Measurements from ENCODE around the gene LPP.

LPP gene

GRCh38 chr3:188272481-188273372 lies 118.8 kb downstream of the LPP start:
- Histone ChIP-seq H3K4me1 (ENCODE audit: control insufficient read depth, insufficient read depth, low read length, poor library complexity, severe bottlenecking) (peaks cover 68% of the 10 kb centered on the region), H3K4me3 (ENCODE audit: extremely low read depth, insufficient read depth, low read length, poor library complexity, severe bottlenecking) (no peak overlapping the region), H3K9me3 (ENCODE audit: control insufficient read depth, low read length) (no peaks in the 10 kb centered on the region), H3K36me3 (ENCODE audit: control insufficient read depth, insufficient read depth, low read length) (peaks cover 14% of the 10 kb centered on the region), H3K27ac (ENCODE audit: low read depth, low read length, severe bottlenecking) (peak overlapping the region; percentile 11)
- 84 to 97% methylated on average over 2 to 5 of the region's 12 CpGs for WGBS, 2 experiments (ENCODE audit: insufficient coverage in 2 of 2)

GRCh38 chr3:188274249-188274915 lies 120.4 kb downstream of the LPP start:
- H3K4me1 ChIP-seq (ENCODE audit: control insufficient read depth, insufficient read depth, low read length, poor library complexity, severe bottlenecking): peaks cover 68% of the 10 kb centered on the region
- H3K4me3 ChIP-seq (ENCODE audit: extremely low read depth, insufficient read depth, low read length, poor library complexity, severe bottlenecking): no peak overlapping the region
- 100% methylated on average over 1 of the region's 4 CpGs; no CpG with 5 or more reads in 1 of the 2 experiments for WGBS, 2 experiments (ENCODE audit: insufficient coverage in 2 of 2)
- no peaks in the 10 kb centered on the region for H3K9me3 ChIP-seq (ENCODE audit: control insufficient read depth, low read length)
- H3K36me3 ChIP-seq (ENCODE audit: control insufficient read depth, insufficient read depth, low read length): peaks cover 23% of the 10 kb centered on the region
- H3K27ac ChIP-seq (ENCODE audit: low read depth, low read length, severe bottlenecking): no peak overlapping the region

- Histone ChIP-seq H3K27ac (ENCODE audit: low read depth, low read length, severe bottlenecking) (no peak overlapping the region), H3K4me1 (ENCODE audit: control insufficient read depth, insufficient read depth, low read length, poor library complexity, severe bottlenecking) (peaks cover 68% of the 10 kb centered on the region), H3K36me3 (ENCODE audit: control insufficient read depth, insufficient read depth, low read length) (peaks cover 29% of the 10 kb centered on the region), H3K4me3 (ENCODE audit: extremely low read depth, insufficient read depth, low read length, poor library complexity, severe bottlenecking) (no peak overlapping the region), H3K9me3 (ENCODE audit: control insufficient read depth, low read length) (no peaks in the 10 kb centered on the region)
- WGBS, 2 experiments (ENCODE audit: insufficient coverage in 2 of 2): 100% methylated on average over 1 of the region's 3 CpGs
Measured at GRCh38 chr3:188276375-188276774, 122.4 kb downstream of the LPP start.

DNA sequence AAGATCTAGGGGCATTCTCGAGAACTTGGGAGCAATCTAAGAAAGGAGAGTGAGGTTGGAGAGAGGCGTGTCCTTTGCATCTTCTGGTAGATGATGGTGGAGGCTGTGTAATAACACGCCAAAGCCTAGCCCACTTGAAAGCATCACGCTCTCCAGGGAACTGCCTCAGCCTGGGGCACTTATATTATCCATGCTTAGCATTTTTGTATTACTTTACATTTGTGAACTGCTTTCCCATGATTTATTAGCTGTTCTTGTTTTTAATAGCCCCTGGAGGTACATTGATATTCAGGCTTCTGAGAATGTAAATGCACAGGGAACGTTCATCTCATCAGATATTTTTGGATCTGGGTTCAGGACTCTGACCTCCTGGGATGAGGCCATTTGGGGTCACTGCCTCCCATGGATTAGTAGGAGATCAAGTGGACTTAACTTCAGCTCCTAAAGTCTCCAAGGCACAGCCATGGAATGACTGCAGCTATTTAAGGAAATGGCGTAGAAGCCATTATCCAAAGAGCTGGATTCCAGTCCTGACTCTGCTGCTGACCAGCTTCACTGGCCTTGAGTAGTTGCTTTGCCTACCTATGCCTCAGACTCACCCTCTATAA lies 124.9 kb downstream of the LPP start:
- H3K27ac ChIP-seq (ENCODE audit: low read depth, low read length, severe bottlenecking): no peak overlapping the region
- peaks cover 56% of the 10 kb centered on the region for H3K4me1 ChIP-seq (ENCODE audit: control insufficient read depth, insufficient read depth, low read length, poor library complexity, severe bottlenecking)
- peaks cover 28% of the 10 kb centered on the region for H3K36me3 ChIP-seq (ENCODE audit: control insufficient read depth, insufficient read depth, low read length)
- H3K9me3 ChIP-seq (ENCODE audit: control insufficient read depth, low read length): no peaks in the 10 kb centered on the region
- 90 to 100% methylated on average over 3 to 4 of the region's 6 CpGs for WGBS, 2 experiments (ENCODE audit: insufficient coverage in 2 of 2)
- H3K4me3 ChIP-seq (ENCODE audit: extremely low read depth, insufficient read depth, low read length, poor library complexity, severe bottlenecking): no peak overlapping the region

- Histone ChIP-seq H3K27ac (ENCODE audit: low read depth, low read length, severe bottlenecking) (peak overlapping the region; percentile 50), H3K9me3 (ENCODE audit: control insufficient read depth, low read length) (no peaks in the 10 kb centered on the region), H3K4me3 (ENCODE audit: extremely low read depth, insufficient read depth, low read length, poor library complexity, severe bottlenecking) (no peak overlapping the region), H3K4me1 (ENCODE audit: control insufficient read depth, insufficient read depth, low read length, poor library complexity, severe bottlenecking) (peaks cover 61% of the 10 kb centered on the region), H3K36me3 (ENCODE audit: control insufficient read depth, insufficient read depth, low read length) (peaks cover 21% of the 10 kb centered on the region)
- 72 to 80% methylated on average over 5 to 6 of the region's 7 CpGs for WGBS, 2 experiments (ENCODE audit: insufficient coverage in 2 of 2)
Measured at GRCh38 chr3:188279502-188280335, 125.8 kb downstream of the LPP start.

GRCh38 chr3:188280627-188281026 lies 126.7 kb downstream of the LPP start:
- Histone ChIP-seq H3K36me3 (ENCODE audit: control insufficient read depth, insufficient read depth, low read length) (peaks cover 20% of the 10 kb centered on the region), H3K9me3 (ENCODE audit: control insufficient read depth, low read length) (no peaks in the 10 kb centered on the region), H3K4me3 (ENCODE audit: extremely low read depth, insufficient read depth, low read length, poor library complexity, severe bottlenecking) (no peak overlapping the region), H3K27ac (ENCODE audit: low read depth, low read length, severe bottlenecking) (no peak overlapping the region), H3K4me1 (ENCODE audit: control insufficient read depth, insufficient read depth, low read length, poor library complexity, severe bottlenecking) (peaks cover 70% of the 10 kb centered on the region)
- 97 to 100% methylated on average over 4 to 5 of the region's 5 CpGs for WGBS, 2 experiments (ENCODE audit: insufficient coverage in 2 of 2)

DNA sequence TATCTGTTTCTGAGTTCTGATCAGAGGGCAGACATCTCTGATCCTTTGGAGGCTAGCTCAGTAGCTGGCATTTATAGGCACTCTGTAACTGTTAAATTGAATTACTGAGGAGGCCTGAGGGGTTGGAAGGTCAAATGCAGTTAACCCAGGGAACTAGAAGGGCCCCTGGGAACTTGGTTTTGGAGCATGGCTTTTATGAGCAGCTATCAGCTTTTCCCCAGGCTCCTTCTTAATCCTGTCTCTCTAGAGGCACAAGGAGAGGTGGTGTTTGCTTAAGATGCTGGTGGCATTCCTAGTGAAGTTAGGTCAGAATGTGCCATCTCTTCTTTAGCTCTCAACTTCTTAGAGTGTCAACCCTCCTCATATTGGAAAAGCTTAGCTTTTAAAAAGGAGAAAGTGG lies 128.9 kb downstream of the LPP start:
- no peaks in the 10 kb centered on the region for H3K9me3 ChIP-seq (ENCODE audit: control insufficient read depth, low read length)
- peaks cover 74% of the 10 kb centered on the region for H3K4me1 ChIP-seq (ENCODE audit: control insufficient read depth, insufficient read depth, low read length, poor library complexity, severe bottlenecking)
- peak overlapping the region; percentile 33 for H3K27ac ChIP-seq (ENCODE audit: low read depth, low read length, severe bottlenecking)
- H3K4me3 ChIP-seq (ENCODE audit: extremely low read depth, insufficient read depth, low read length, poor library complexity, severe bottlenecking): no peak overlapping the region
- peaks cover 20% of the 10 kb centered on the region for H3K36me3 ChIP-seq (ENCODE audit: control insufficient read depth, insufficient read depth, low read length)

DNA sequence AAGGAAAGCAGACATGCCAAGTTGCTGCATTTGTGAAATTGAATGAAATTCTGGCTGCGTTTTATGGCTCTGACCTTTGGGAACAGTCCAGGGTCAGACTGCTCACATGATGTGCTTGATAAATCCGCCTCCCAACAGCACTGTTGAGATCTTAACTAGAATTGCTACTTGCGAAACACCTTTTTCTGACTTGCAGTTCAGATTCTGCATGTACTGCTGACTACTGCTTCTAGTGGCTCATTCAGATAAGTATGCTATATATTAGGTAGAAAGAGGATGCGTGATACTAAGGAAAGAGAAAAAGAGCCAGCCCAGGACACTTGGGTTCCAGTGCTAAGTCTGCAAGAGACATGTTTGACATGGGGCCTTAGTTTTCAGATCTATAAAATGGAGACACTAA lies 129.4 kb downstream of the LPP start:
- Histone ChIP-seq H3K27ac (ENCODE audit: low read depth, low read length, severe bottlenecking) (peak overlapping the region; percentile 16), H3K9me3 (ENCODE audit: control insufficient read depth, low read length) (no peaks in the 10 kb centered on the region)
- 89 to 93% methylated on average over 3 of the region's 4 CpGs for WGBS, 2 experiments (ENCODE audit: insufficient coverage in 2 of 2)

GRCh38 chr3:188284455-188285212 lies 130.7 kb downstream of the LPP start:
- Histone ChIP-seq H3K4me1 (ENCODE audit: control insufficient read depth, insufficient read depth, low read length, poor library complexity, severe bottlenecking) (peaks cover 57% of the 10 kb centered on the region), H3K4me3 (ENCODE audit: extremely low read depth, insufficient read depth, low read length, poor library complexity, severe bottlenecking) (no peak overlapping the region), H3K27ac (ENCODE audit: low read depth, low read length, severe bottlenecking) (peak overlapping the region; percentile 10), H3K36me3 (ENCODE audit: control insufficient read depth, insufficient read depth, low read length) (peaks cover 11% of the 10 kb centered on the region), H3K9me3 (ENCODE audit: control insufficient read depth, low read length) (no peaks in the 10 kb centered on the region)
- WGBS, 2 experiments (ENCODE audit: insufficient coverage in 2 of 2): 88 to 90% methylated on average over 5 to 7 of the region's 9 CpGs

More for the DNA sequence above, 129.4 kb downstream of the LPP start:
- Histone ChIP-seq H3K36me3 (ENCODE audit: control insufficient read depth, insufficient read depth, low read length) (peaks cover 18% of the 10 kb centered on the region), H3K4me3 (ENCODE audit: extremely low read depth, insufficient read depth, low read length, poor library complexity, severe bottlenecking) (no peak overlapping the region), H3K4me1 (ENCODE audit: control insufficient read depth, insufficient read depth, low read length, poor library complexity, severe bottlenecking) (peaks cover 69% of the 10 kb centered on the region)

Measured in mesodermal cell (in vitro differentiated cells).